HG03025 (cell line): Measurements from ENCODE around the gene UBE2E3.
A peak's percentile ranks its signal among the peaks of the same experiment; 100 is the strongest.
"Not testable (repeated sequence)": the region's sequence is repeated elsewhere in the genome, so short reads cannot be mapped to it uniquely, and the experiment has no call there.

Source experiments
- ATAC-seq: cut with Tn5 transposase; IDR thresholded peaks from one replicate; pipeline ENCODE4 v1.9.1; 2021; ENCODE audit warnings: mild to moderate bottlenecking, moderate library complexity; ENCODE audit not compliant: unreplicated experiment, low FRiP score

Gene UBE2E3

GRCh38 chr2:181022652-181023051 is 42.2 kb downstream of the UBE2E3 start:
- no peak for ATAC-seq

DNA sequence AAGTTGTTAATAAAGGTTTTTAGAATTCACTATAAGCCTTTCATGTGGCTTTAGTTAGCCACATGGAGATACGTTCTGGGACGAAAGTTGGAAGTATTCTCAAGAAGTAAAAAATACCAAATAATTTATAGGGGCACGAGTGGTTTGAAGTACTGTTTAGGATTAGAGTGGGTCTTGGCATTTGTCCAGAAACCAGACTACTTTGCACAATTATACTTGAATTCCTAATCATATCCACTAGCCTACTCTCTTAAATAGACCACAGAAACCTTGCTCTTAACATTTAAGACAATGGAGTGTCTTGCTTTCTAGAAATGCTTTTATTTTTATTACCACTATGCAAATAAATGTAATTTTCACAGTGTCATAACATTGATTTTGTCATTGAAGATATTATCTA is 44.6 kb downstream of the UBE2E3 start:
- ATAC-seq: no peak

- ATAC-seq: no peak
Measured at GRCh38 chr2:181036445-181036844, 56.0 kb downstream of the UBE2E3 start.

GRCh38 chr2:181036848-181037603 is 56.6 kb downstream of the UBE2E3 start:
- ATAC-seq: no peak

DNA sequence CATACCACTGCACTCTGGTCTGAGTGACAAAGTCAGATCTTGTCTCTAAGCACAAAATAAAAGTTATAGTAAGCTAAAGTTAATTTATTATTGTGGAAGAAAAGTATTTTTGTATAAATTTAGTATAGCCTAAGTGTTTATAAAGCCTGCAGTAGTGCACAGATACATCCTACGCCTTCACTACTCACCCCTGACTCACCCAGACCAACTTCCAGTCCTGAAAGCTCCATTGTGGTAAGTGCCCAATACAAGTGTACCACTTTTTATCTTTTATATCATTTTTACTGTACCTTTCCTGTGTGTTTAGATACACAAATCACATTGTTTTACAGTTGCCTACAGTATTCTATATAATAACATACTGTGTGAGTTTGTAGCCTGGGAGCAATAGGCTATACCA is 57.5 kb downstream of the UBE2E3 start:
- no peak for ATAC-seq

DNA sequence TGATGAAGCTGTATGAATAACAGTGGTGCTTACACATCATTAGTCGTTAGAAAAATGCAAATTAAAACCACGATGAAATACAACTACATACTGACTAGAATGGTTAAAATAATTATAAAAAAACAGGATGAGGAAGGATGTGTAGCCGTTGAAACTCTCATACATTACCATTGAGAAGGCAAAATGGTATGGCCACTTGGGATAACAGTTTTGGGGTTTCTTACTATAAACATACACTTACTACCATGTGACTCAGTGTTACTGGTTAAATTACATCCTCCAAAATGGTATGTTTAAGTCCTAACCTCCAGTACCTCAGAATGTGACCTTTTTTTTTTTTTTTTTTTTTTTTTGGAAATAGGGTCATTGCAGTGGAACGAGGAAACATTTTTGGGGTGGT is 58.4 kb downstream of the UBE2E3 start:
- ATAC-seq: no peak

DNA sequence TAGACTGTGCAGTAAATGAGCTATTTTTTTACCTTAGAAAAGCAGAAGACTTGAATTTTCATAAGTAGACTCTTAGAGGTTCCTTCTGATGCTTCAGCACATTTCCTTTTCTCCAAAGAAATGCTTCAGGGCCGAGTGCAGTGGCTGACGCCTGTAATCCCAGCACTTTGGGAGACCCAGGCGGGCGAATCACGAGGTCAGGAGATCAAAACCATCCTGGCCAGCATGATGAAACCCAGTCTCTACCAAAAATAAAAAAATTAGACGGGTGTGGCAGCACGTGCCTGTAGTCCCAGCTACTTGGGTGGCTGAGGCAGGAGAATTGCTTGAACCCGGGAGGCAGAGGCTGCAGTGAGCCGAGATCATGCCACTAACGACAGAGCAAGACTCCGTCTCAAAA is 60.4 kb downstream of the UBE2E3 start:
- not testable (repeated sequence) for ATAC-seq

- ATAC-seq: no peak
Measured at GRCh38 chr2:181041661-181042060, 61.3 kb downstream of the UBE2E3 start.

- ATAC-seq: no peak
Measured at GRCh38 chr2:181042706-181043105, 62.3 kb downstream of the UBE2E3 start.

DNA sequence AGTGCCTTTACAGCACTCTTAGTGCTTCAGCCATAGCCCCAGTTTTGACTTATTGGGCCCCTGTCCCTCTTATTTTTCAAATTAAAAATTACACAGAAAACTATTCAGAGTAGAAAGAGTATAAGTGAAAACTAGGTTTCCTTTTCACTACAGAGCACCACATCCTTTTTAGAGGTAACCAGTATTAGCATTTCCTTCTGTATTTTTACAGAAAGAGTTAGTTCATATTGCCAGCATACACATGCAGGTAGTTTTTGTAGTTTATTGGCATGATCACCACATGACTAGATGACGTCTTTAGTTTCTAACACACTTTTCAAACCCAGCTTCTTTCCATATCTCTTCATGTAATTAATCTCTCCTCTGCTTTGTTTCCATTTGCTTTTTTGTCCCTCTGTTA is 66.4 kb downstream of the UBE2E3 start:
- no peak for ATAC-seq

DNA sequence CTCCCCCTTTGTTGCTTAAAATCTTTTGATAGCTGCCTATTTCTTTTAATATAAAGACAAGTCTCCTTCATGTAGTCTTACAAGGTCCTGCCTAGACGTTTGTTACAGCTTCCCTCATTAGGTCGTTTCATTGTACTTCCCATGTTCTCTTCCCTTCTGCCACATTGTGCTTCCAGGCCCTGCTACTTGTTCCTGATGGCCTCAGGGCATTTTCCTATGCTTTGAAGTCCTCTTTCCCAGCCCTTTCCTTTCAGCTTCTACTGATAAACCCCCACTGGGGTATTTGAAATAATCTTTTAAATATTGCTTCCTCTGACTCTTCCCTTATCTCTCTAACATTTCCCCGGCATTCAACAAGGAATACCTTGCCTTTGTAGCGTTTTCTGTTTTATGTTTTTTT is 67.4 kb downstream of the UBE2E3 start:
- no peak for ATAC-seq

DNA sequence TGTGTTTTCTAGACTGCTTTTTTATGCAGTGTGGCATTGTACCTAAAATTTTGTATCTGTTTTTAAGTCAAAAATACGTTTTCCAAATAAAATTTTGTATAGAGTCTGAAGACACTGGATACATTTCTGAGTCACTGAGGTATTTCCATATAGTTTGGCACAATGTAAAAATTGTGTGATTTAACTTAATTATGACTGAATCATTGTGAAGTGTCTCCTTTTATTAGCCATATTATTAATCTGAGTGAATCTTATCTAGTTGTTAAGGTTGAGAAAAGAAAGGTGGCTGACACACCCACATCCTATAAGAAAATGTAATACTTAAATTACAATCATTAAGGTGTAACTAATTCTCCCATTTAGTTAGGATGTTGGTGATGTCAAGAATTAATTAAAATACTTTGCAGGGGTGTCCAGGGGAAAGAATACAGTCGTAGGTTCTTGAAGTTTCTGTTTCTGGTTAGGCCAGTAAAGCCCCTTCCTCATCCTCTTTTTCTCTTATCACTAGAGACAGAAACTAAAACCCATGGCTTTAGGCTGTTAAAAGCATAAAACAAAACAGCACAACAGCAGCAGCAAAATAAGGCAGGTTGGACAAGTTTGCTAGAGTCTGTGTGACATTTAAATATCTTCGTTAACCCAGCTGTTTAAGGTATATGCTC is 71.6 kb downstream of the UBE2E3 start:
- ATAC-seq: peak; percentile 18

DNA sequence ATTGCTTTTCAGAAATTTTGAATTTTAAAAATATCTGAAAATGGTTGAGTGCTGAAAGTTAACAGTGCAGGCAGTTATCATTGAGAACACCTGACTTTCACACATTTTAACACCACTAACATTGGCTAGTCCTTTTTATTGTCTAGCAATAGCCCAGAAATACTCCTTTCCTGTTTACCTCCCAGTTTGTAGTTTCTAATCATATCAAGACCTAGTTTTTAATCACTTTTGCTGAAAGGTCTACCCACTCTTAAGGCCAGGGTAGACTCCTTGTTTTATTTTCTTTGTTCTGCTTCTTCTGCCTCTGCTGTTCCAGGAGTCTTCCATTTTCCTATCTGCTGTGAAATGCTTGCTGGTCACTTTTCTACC is 72.1 kb downstream of the UBE2E3 start:
- peak; percentile 53 for ATAC-seq

- no peak for ATAC-seq
Measured at GRCh38 chr2:181054256-181054655, 73.9 kb downstream of the UBE2E3 start.

DNA sequence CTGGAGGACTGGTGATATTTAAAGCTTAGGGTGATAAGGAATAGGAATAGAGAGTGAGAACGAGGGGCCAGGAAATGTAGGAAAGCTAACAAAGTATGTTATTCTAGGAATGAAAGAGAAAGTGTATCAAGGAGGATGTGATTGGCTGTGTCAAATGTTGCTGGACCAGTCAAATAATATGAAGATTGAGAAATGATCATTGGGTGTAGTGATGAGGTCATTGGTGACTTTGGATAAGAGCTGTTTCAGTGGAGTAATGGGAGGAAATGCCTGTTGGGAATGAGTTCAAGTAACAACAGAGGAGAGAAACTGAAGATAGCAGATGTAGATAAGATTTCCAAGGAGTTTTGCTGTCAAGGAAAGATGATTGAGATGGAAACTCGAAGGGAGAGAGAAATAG is 74.4 kb downstream of the UBE2E3 start:
- no peak for ATAC-seq

DNA sequence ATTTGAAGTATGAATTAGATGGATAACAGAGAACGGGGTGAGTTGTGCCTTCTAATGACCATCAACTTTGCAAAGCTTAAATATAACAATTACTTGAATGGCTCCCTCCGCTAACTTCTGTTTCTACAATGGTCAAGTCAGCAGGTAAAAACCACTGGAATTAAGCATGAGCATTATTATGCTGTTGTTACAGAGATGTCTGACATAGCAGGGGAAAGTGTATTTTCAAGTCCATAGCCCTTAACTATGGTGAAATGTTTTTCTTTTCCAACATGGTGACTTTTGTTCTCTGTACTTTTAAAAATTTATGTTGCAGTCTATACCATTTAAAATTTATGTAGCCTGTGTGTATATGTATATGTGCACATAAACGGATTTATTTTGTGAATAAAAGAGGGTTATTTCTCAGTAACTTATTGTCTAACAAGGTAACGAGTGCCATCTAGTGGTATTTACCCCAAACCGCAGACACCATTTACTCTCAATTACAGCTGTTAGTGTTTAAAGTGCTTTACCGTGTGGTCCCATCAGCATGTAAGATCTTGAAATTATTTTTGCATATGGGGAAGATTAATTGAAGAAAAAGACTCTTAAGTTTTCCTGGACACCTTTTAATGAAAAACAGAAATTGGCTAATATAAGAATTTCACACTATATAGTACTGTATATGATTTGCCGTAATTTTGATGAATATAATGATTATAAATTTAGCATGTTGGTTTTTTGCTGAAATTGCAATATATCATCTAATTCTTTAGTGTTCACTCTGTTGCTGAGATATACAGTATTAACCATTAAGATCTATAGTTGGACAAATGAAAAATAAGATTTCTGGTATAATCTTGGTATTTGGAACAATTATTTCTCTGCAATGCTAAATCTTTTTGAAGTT is 78.2 kb downstream of the UBE2E3 start:
- ATAC-seq: peak; percentile 66

DNA sequence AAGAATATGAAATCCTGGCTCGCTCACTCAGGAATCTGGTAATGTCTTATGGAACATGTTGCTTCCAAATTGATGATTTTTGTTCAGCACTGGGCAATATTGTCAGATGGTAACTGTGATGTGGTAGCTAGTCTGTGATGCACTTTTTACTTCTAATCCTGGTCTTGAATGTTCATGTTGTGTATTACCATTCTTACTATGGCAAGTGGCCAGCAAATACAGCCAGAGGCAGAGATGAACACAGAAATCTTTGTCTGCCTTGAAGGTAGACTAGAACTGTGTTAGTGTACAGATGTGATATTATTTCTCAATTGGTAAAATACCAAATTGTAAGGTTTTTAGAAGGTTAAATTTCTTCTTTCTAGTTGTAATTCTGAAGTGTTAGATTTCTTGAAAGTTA is 83.3 kb downstream of the UBE2E3 start:
- ATAC-seq: no peak

DNA sequence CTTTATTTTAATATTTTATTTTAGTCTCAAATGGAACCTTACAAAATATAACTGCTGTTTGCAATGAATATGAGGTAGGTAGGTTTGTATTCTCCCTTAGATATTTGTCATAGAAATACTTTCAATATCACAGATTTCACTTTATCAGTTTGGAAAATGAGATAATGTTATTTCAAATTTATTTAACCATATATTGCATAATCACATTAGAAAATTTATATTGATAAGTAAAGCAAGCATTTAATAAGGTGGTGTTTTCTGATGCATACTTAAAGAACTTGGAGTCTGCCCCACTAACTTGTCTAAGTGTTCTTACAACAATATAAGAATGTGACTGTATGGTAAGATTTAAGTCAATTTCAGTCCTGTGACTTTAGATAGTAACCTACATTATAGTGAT is 85.1 kb downstream of the UBE2E3 start:
- ATAC-seq: no peak

DNA sequence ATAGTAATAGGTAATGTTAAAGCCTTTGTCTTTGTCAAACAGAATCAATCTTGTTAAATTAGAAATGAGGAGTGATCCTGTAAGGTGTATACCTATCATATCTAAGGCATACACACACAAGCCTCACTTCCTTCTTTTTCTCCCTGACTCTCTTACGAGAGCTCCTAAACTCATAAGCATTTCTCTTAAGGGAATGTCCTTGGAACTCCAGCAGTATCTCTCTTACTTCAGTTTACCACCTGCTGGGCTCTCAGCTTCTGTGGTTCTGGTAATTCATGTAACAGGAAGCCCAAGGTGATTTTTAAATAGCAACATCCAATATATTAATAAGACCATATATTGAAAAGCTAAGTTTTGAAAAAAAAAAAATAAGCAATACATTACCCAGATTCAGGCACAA is 85.9 kb downstream of the UBE2E3 start:
- no peak for ATAC-seq

GRCh38 chr2:181070119-181070835 is 89.9 kb downstream of the UBE2E3 start:
- no peak for ATAC-seq

DNA sequence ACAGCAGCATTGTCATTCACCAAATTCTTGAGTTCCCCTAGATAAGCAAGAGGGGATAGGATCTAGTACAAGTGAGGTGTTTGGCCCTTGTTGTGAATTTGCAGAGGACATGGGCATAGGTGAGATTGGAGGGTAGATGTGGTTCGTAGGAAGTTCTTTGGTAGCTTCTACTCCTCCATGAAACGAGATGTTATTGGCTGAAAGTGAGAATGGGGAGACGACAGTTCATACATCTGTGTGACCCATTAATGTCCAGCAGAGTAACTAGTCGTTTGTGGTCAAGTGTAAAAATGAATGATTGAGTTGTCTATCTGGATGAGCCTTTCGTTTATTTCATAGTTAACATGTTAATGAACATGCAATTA is 90.4 kb downstream of the UBE2E3 start:
- ATAC-seq: no peak
